IPS DF 4.7 (cell line): Measurements from ENCODE around the gene CNDP1.
"Not testable (repeated sequence)": the region's sequence is repeated elsewhere in the genome, so short reads cannot be mapped to it uniquely, and the experiment has no call there.

Experiments used
- DNase-seq: peaks from one replicate; pipeline ENCODE4 v3.0.0-alpha.2; 2013; ENCODE audit warnings: low spot score; ENCODE audit errors: extremely low read depth

CNDP1 gene

GRCh38 chr18:74534150-74534969, at the start of gene CNDP1:
CNDP1 (plus strand) TSS chr18:74534500; CDS start chr18:74534668, 168 bp downstream.
- DNase-seq = no peak

- DNase-seq = no peak
These were observed 48.0 kb upstream of the CNDP1 start for GRCh38 chr18:74486119-74486849.

- no peak for DNase-seq
These were observed 45.9 kb upstream of the CNDP1 start for GRCh38 chr18:74488354-74488753.

- DNase-seq = no peak
These were observed 45.4 kb upstream of the CNDP1 start for GRCh38 chr18:74488864-74489263.

- no peak for DNase-seq
These were observed 44.6 kb upstream of the CNDP1 start for GRCh38 chr18:74489676-74490075.

GRCh38 chr18:74492259-74492658, 42.0 kb upstream of the CNDP1 start:
- DNase-seq = no peak

- no peak for DNase-seq
These were observed 40.6 kb upstream of the CNDP1 start for GRCh38 chr18:74493689-74494088.

GRCh38 chr18:74494514-74494913, 39.8 kb upstream of the CNDP1 start:
- DNase-seq = no peak

GRCh38 chr18:74495581-74496507, 38.5 kb upstream of the CNDP1 start, which contains the start of gene CNDP2:
CNDP2 (plus strand) TSS chr18:74496363; CDS start chr18:74499974, 3,611 bp downstream.
- DNase-seq = no peak

GRCh38 chr18:74496508-74497323, 37.6 kb upstream of the CNDP1 start:
- no peak for DNase-seq

GRCh38 chr18:74497324-74497676, 37.0 kb upstream of the CNDP1 start:
- DNase-seq = no peak

- no peak for DNase-seq
These were observed 36.5 kb upstream of the CNDP1 start for GRCh38 chr18:74497778-74498177.

- no peak for DNase-seq
These were observed 35.3 kb upstream of the CNDP1 start for GRCh38 chr18:74498712-74499627.

GRCh38 chr18:74499633-74500032, 34.7 kb upstream of the CNDP1 start:
- DNase-seq = no peak

- no peak for DNase-seq
These were observed 33.9 kb upstream of the CNDP1 start for GRCh38 chr18:74500372-74500771.

- not testable (repeated sequence) for DNase-seq
These were observed 33.5 kb upstream of the CNDP1 start for GRCh38 chr18:74500774-74501173.

- no peak for DNase-seq
These were observed 32.9 kb upstream of the CNDP1 start for GRCh38 chr18:74501386-74501785.

GRCh38 chr18:74503137-74503536, 31.2 kb upstream of the CNDP1 start:
- no peak for DNase-seq

- DNase-seq = no peak
These were observed 28.5 kb upstream of the CNDP1 start for GRCh38 chr18:74505776-74506175.
